D721Med (cell line): ENCODE data around the gene TRUB1.

ENCODE experiments used
- DNase-seq: peaks from one replicate; pipeline ENCODE4 v3.0.0; 2011; ENCODE audit warnings: low spot score; ENCODE audit not compliant: insufficient read length
- FAIRE-seq: peaks from 2 replicates; lab custom pipeline; 2011; peaks lifted over from hg19 to GRCh38; lab: Jason Lieb, UNC
- TF ChIP-seq, protein P1 (sequence below): IDR thresholded peaks from 2 replicates; pipeline ENCODE4 v1.5.1; 2012; ENCODE audit warnings: mild to moderate bottlenecking, control low read depth; ENCODE audit not compliant: insufficient read depth; ENCODE audit errors: missing control alignments

Gene TRUB1

DNA sequence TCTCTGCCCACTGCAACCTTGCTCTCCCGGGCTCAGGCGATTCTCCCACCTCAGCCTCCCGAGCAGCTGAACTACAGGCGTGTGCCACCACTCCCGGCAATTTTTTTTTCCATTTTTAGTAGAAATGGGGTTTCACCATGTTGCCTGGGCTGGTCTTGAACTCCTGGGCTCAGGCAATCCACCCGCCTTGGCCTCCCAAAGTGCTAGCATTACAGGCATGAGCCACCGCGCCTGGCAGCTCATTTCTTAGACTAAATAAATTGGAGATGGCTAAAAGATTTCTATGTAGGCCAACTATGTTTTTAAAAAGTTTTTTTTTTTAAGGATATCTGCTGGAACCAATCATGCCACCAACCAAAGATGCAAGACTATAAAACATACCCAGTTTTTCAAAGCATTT, 67.8 kb downstream of the TRUB1 start:
- DNase-seq (no peak), FAIRE-seq (no peak)
- TF ChIP-seq, protein P1, sequence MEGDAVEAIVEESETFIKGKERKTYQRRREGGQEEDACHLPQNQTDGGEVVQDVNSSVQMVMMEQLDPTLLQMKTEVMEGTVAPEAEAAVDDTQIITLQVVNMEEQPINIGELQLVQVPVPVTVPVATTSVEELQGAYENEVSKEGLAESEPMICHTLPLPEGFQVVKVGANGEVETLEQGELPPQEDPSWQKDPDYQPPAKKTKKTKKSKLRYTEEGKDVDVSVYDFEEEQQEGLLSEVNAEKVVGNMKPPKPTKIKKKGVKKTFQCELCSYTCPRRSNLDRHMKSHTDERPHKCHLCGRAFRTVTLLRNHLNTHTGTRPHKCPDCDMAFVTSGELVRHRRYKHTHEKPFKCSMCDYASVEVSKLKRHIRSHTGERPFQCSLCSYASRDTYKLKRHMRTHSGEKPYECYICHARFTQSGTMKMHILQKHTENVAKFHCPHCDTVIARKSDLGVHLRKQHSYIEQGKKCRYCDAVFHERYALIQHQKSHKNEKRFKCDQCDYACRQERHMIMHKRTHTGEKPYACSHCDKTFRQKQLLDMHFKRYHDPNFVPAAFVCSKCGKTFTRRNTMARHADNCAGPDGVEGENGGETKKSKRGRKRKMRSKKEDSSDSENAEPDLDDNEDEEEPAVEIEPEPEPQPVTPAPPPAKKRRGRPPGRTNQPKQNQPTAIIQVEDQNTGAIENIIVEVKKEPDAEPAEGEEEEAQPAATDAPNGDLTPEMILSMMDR = no peak

DNA sequence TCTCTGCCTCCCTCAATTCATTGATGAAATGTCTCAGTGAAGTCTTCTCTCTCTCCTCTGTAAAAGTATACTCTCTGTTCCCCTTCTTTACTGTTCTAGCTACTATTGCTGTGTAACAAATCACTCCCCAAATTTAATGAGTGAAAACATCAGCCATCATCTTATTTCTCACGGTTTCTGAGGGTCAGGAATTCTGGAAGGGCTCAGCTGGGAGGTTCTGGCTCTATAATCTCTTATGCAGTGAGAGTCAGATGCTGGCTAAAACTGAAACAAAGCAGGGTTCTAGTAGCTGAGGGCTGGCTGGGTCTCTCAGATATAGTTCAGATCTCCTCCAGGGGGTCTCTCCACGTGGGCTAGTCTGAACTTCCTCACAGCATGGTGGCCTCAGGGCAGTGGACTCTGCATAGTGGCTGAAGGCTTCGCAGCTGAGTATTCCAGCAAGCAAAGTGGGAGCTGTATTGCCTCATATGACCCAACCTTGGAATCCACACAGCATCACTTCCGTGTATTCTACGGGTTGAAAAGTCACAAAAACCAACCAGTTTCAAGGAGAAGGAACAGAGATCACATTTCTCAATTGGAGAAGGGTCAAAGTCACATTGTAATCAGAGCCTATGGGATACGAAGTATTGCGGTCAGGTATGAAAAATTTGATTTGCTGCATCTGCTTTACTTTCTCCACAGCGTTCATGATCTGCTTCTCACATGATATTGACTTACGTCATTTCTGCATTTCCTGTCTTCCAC, 80.4 kb downstream of the TRUB1 start:
- TF ChIP-seq, protein P1 = no peak
- DNase-seq (no peak), FAIRE-seq (no peak)

DNA sequence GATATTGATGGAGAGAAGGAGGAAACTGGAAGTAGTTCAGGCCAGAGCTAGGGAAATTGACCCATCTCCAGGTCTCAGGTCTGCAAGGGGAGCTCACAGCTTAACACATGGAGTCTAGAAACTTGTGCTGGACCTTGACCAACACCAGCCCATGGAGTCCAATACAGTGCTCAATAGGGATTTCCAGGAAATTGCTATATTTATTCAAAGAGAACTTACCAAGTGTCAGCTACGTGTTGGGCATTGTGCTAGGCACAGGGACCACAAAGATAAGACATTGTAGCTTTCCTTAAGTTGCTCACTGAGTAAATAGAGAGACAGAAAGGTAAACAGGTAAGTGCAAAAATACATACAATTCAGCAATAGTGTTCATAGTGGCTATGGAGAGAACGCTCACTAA, 82.5 kb downstream of the TRUB1 start:
- TF ChIP-seq, protein P1 = no peak
- DNase-seq (no peak), FAIRE-seq (no peak)

DNA sequence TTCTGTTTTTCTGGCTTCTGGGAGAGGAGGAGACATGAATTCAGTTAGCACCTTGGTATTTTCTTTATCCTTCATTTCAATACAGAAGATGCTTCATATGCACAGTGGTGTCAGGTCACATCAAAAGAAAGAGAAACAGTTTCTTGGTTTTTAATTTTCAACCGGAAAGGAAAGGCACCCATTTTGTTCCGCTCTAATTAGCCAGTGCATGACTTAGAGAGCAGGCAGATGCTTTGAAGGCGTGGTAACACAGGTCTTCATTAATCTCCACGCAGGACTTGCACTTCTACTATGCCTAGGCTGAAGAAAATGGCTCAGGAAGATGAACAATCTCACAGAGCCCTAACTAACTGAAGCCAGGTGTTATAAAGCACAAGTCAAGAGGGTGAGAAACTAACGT, 84.7 kb downstream of the TRUB1 start:
- DNase-seq = no peak
- FAIRE-seq = no peak
- TF ChIP-seq, protein P1 = no peak

DNA sequence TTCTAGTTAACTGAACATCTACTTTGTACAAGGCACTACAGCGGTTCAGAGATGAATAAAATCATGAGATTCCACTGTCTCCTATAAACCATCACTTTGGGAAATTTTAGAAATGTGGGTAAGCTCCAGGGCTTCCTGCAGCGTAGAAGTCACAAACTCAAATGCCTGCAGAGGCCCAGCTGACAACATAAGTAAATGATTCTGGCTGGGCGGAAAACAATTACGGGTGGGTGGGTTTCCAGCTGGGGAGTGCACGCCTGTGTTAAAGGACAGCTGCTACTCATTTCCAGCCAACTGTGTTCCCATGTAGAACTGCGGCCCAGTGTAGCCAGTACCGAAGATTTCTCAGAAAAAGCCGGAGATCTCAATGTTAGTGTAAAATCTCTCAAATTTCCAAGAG, 85.7 kb downstream of the TRUB1 start:
- TF ChIP-seq, protein P1 = no peak
- DNase-seq (no peak), FAIRE-seq (no peak)

DNA sequence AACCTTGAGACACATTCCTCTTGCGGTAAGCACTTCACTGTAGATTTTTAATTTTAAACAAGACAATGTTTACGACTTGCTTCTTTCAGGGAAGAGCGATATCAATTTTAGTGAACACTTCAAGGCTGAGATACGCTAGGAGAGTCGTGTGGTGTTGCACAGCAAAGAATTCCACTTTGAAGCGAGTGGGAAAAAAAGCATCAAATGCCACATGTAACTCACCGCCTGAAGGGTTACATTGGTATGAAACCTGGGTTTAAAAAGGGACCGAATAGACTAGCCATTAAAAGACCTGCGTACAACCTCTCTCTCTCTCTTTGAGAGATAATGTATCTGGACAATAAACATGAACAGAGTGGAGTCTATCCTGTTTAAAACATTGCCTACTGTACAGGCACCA, 86.4 kb downstream of the TRUB1 start:
- TF ChIP-seq, protein P1 = no peak
- DNase-seq (no peak), FAIRE-seq (no peak)

DNA sequence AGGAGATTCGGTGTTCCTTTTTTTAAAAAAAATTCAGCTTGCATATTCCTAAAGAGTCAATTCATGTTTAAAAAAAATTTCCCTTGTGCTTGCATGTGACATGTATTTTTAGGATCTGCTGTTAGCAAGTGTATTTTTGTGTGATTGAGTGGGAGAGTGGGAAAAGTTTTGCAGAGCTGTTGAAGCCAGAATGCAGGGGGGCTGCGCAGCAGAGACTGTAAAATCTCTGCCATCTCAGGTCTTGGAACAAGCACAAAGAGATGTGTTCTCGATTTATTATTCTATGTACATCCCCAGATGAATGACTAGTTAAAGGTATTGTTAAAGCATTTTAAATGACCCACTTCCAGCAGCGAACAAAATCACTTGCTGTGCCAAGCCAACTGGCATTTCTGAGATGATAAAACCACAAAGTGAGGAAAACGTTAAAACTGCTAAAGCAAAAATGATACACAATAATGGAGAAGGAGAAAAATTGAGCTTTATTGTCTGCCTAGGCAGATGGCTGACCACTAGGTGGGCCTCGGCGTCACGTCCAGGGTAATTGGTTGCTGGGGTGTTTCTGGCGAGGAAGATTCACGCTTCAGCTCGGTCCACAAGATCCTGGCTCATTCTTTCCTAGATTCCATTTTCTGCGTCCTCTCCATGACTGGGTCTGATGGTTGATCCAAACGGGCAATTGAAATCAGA, 88.2 kb downstream of the TRUB1 start:
- TF ChIP-seq, protein P1 = no peak
- DNase-seq (no peak), FAIRE-seq (no peak)
